ENCODE results near the gene CD164L2.

CD164L2 gene

DNA sequence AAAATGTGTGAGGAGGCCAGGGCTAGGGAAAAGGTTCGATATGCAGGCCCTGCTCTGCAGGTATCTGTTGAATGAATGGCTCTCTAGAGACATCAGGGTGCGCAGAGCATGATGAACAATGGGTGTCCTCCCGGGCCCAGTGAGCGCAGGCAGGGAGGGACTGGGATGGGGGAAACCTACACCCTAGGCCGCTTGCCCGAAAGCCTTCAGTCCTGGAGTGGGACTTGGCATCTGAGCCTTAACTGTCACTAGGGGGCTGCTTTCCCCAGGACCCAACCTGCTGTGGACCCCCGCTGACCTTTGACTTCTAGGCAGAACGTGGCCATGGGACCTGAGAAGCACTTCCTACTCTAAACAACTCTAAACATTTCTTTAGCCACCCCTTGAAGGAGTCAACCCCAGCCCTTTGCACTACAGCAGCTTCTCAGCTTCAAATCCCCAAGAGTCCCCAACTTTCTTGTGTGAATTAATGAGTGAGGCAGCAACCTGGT lies 15.9 kb downstream of the CD164L2 start:
- Histone ChIP-seq H3K4me3 (ENCODE audit: insufficient read depth in 1 of 2, low read depth in 1 of 2, low read length in 2 of 2) (peak overlapping the region; percentile 71 to 75), H2AFZ (ENCODE audit: low read depth, low read length) (peak overlapping the region; percentile 51), H3K79me1 (replicated peaks; ENCODE audit: low read length, poor library complexity, severe bottlenecking) (peaks cover 11% of the 10 kb centered on the region), H3K9me3 (ENCODE audit: control insufficient read depth, low read length) (no peaks in the 10 kb centered on the region), H3K18ac (ENCODE audit: low read depth in 1 of 2, low read length in 2 of 2) (peak overlapping the region; percentile 61 to 86), H3K36me3 (ENCODE audit: control insufficient read depth in 1 of 2, insufficient read depth in 2 of 2, low read depth in 1 of 2, low read length in 2 of 2) (peaks cover 25% of the 10 kb centered on the region in 2 experiments), H3K9ac (ENCODE audit: low read length) (peak overlapping the region; percentile 95), H3K27me3 (ENCODE audit: control insufficient read depth in 1 of 2, insufficient read depth in 1 of 2, low read length in 2 of 2) (no peaks in the 10 kb centered on the region), H3K4me1 (ENCODE audit: control insufficient read depth, insufficient read depth, low read depth, low read length) (peaks cover 13% of the 10 kb centered on the region), H2BK15ac (ENCODE audit: low read depth, poor library complexity, severe bottlenecking) (no peak overlapping the region), H4K91ac (ENCODE audit: low read length) (peak overlapping the region; percentile 58), H3K14ac (ENCODE audit: low read length in 2 of 2) (peak overlapping the region in 1 of 2 experiments; percentile 19), H3K4ac (ENCODE audit: low read depth in 1 of 2, low read length in 2 of 2) (peak overlapping the region; percentile 20 to 47), H3K27ac (ENCODE audit: low read length, poor library complexity, severe bottlenecking) (no peak overlapping the region), H2BK5ac (ENCODE audit: low read depth, low read length, poor library complexity, severe bottlenecking) (no peak overlapping the region), H2BK12ac (ENCODE audit: low read length in 2 of 2) (peak overlapping the region; percentile 59 to 76), H3K23ac (ENCODE audit: low read length in 2 of 2) (no peak overlapping the region), H4K8ac (ENCODE audit: low read length) (peak overlapping the region; percentile 78), H3K4me2 (ENCODE audit: low read length, poor library complexity, severe bottlenecking) (peak overlapping the region; percentile 64), H2BK120ac (ENCODE audit: low read depth, low read length) (no peak overlapping the region), H2AK5ac (ENCODE audit: low read length, severe bottlenecking) (peak overlapping the region; percentile 49)
- WGBS: 36% methylated on average over 8 of the region's 8 CpGs
- DNase-seq: no peak

DNA sequence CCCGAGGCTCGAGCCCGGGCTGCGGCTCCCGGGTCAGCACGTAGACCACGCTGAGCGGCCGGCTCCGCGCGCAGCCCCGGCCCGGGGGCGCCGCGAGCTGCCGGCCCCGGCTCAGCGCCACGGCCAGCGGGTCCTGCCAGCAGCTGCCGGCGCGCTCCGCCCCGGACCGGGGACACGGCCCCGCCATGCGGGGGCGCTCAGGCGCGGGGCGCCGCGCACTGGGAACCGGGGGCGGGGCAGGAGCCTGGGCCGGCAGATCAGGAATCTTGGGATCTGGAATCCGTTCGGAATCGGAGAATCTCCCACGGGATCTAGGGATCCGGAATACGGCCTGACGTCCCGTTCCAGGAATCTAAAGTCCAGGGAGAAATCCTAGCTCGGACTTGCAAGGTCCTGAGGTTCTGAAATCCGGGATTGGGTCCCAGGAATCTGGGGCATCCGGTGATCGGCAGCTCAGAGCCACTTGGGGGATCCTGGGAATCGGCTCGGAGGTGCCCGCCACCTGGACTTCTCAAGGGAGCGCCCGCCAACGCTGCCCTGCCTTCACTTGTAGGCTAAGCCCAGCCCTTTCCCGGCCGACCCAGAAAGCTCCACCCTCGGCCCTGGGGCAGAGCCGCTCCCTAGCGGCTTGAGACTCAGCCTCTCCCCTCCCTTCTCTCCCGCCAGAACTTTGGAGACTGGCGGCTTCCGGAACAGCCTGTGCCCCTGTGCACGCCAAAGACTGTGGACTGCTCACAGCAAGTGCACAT lies 16.5 kb downstream of the CD164L2 start, which contains the start of gene MAP3K6:
Gene MAP3K6, minus strand, starts transcription at position 551 of the 749 bp plus-strand sequence. Its CDS starts 364 bp downstream, at position 187.
- Histone ChIP-seq H2BK5ac (ENCODE audit: low read depth, low read length, poor library complexity, severe bottlenecking) (peak within 1 kb of the TSS; percentile 59), H3K9me3 (ENCODE audit: control insufficient read depth, low read length) (no peaks in the 10 kb centered on the region), H2AK5ac (ENCODE audit: low read length, severe bottlenecking) (peak within 1 kb of the TSS; percentile 49), H3K9ac (ENCODE audit: low read length) (peak within 1 kb of the TSS; percentile 95), H3K27ac (ENCODE audit: low read length, poor library complexity, severe bottlenecking) (peak within 1 kb of the TSS; percentile 94), H2BK120ac (ENCODE audit: low read depth, low read length) (peak within 1 kb of the TSS; percentile 73), H2AFZ (ENCODE audit: low read depth, low read length) (peak within 1 kb of the TSS; percentile 51), H2BK15ac (ENCODE audit: low read depth, poor library complexity, severe bottlenecking) (peak within 1 kb of the TSS; percentile 96), H2BK12ac (ENCODE audit: low read length in 2 of 2) (peak within 1 kb of the TSS; percentile 72 to 76), H3K4me3 (ENCODE audit: insufficient read depth in 1 of 2, low read depth in 1 of 2, low read length in 2 of 2) (peak within 1 kb of the TSS; percentile 71 to 75), H4K8ac (ENCODE audit: low read length) (peak within 1 kb of the TSS; percentile 78), H3K79me1 (replicated peaks; ENCODE audit: low read length, poor library complexity, severe bottlenecking) (peaks cover 11% of the 10 kb centered on the region), H3K4ac (ENCODE audit: low read depth in 1 of 2, low read length in 2 of 2) (peak within 1 kb of the TSS; percentile 64 to 91), H3K23ac (ENCODE audit: low read length in 2 of 2) (peak within 1 kb of the TSS in 1 of 2 experiments; percentile 27), H3K14ac (ENCODE audit: low read length in 2 of 2) (peak within 1 kb of the TSS; percentile 11 to 81), H3K27me3 (ENCODE audit: control insufficient read depth in 1 of 2, insufficient read depth in 1 of 2, low read length in 2 of 2) (no peaks in the 10 kb centered on the region), H3K4me1 (ENCODE audit: control insufficient read depth, insufficient read depth, low read depth, low read length) (peaks cover 13% of the 10 kb centered on the region), H3K36me3 (ENCODE audit: control insufficient read depth in 1 of 2, insufficient read depth in 2 of 2, low read depth in 1 of 2, low read length in 2 of 2) (peaks cover 31% of the 10 kb centered on the region in 2 experiments), H3K4me2 (ENCODE audit: low read length, poor library complexity, severe bottlenecking) (peak within 1 kb of the TSS; percentile 64), H4K91ac (ENCODE audit: low read length) (peak within 1 kb of the TSS; percentile 70), H3K18ac (ENCODE audit: low read depth in 1 of 2, low read length in 2 of 2) (peak within 1 kb of the TSS; percentile 76 to 86)
- WGBS: under 1% methylated on average over 63 of the region's 67 CpGs
- DNase-seq: peak; percentile 81

DNA sequence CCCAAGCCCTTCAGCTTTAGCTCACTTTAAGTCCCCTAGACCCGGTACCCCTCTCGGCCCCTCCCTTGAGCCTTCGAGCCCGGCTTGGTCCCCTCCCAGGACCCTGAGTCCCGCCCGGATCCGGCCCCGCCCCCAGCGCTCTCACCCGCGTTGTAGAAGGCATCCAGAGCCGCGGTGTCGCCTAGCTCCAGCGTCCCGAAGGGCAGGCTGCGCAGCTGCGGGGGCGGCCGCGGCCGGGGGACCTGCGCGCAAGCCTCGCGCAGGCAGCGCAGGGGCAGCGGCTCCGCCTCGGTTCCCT lies 17.1 kb downstream of the CD164L2 start:
- peak overlapping the region; percentile 59 for H2BK5ac ChIP-seq (ENCODE audit: low read depth, low read length, poor library complexity, severe bottlenecking)
- H3K27ac ChIP-seq (ENCODE audit: low read length, poor library complexity, severe bottlenecking): peak overlapping the region; percentile 94

More for the DNA sequence above, 17.1 kb downstream of the CD164L2 start:
- peak overlapping the region; percentile 71 to 75 for H3K4me3 ChIP-seq (ENCODE audit: insufficient read depth in 1 of 2, low read depth in 1 of 2, low read length in 2 of 2)
- no peaks in the 10 kb centered on the region for H3K27me3 ChIP-seq (ENCODE audit: control insufficient read depth in 1 of 2, insufficient read depth in 1 of 2, low read length in 2 of 2)
- peak overlapping the region; percentile 96 for H2BK15ac ChIP-seq (ENCODE audit: low read depth, poor library complexity, severe bottlenecking)
- peak overlapping the region; percentile 64 to 84 for H3K4ac ChIP-seq (ENCODE audit: low read depth in 1 of 2, low read length in 2 of 2)
- H3K36me3 ChIP-seq (ENCODE audit: control insufficient read depth in 1 of 2, insufficient read depth in 2 of 2, low read depth in 1 of 2, low read length in 2 of 2): peaks cover 36 to 37% of the 10 kb centered on the region in 2 experiments
- H3K18ac ChIP-seq (ENCODE audit: low read depth in 1 of 2, low read length in 2 of 2): peak overlapping the region; percentile 76 to 86
- peak overlapping the region; percentile 70 for H4K91ac ChIP-seq (ENCODE audit: low read length)
- H4K8ac ChIP-seq (ENCODE audit: low read length): peak overlapping the region; percentile 56
- no peak overlapping the region for H2AK5ac ChIP-seq (ENCODE audit: low read length, severe bottlenecking)
- H3K4me1 ChIP-seq (ENCODE audit: control insufficient read depth, insufficient read depth, low read depth, low read length): peaks cover 13% of the 10 kb centered on the region
- H2BK12ac ChIP-seq (ENCODE audit: low read length in 2 of 2): no peak overlapping the region
- H3K9me3 ChIP-seq (ENCODE audit: control insufficient read depth, low read length): no peaks in the 10 kb centered on the region
- H3K4me2 ChIP-seq (ENCODE audit: low read length, poor library complexity, severe bottlenecking): peak overlapping the region; percentile 64
- no peak overlapping the region for H3K23ac ChIP-seq (ENCODE audit: low read length in 2 of 2)
- peak overlapping the region; percentile 18 for H2AFZ ChIP-seq (ENCODE audit: low read depth, low read length)
- peaks cover 11% of the 10 kb centered on the region for H3K79me1 ChIP-seq (replicated peaks; ENCODE audit: low read length, poor library complexity, severe bottlenecking)
- peak overlapping the region; percentile 11 to 81 for H3K14ac ChIP-seq (ENCODE audit: low read length in 2 of 2)
- DNase-seq: peak; percentile 89
- WGBS: 0% methylated on average over 24 of the region's 30 CpGs
- peak overlapping the region; percentile 95 for H3K9ac ChIP-seq (ENCODE audit: low read length)
- H2BK120ac ChIP-seq (ENCODE audit: low read depth, low read length): peak overlapping the region; percentile 50

All from mesenchymal stem cell (in vitro differentiated cells and primary cell).